A549 (cell line): Measurements from ENCODE around the gene MSH6.

Experiments used
- CEBPB ChIP-seq, 2 experiments: fragments of >200 bp in 1 of 2; sonication (Bioruptor Twin) in 1 of 2; formaldehyde crosslinking in 1 of 2; IDR thresholded peaks; 2 replicates each; pipeline ENCODE4 v1.6.1; 2012 to 2016
- CHD2 ChIP-seq: fragments of 150-350 bp; IDR thresholded peaks from 2 replicates; pipeline ENCODE4 v1.6.1; 2014; ENCODE audit warnings: low read length; ENCODE audit not compliant: partially characterized antibody
- KDM1A ChIP-seq: fragments of 200-600 bp; sonication (generic); IDR thresholded peaks from 2 replicates; pipeline ENCODE4 v1.6.1; 2016; ENCODE audit warnings: low read depth, mild to moderate bottlenecking
- MAFK ChIP-seq: fragments of 450-650 bp; IDR thresholded peaks from 2 replicates; pipeline ENCODE4 v1.6.1; 2014; ENCODE audit not compliant: partially characterized antibody
- MYC ChIP-seq: IDR thresholded peaks from 2 replicates; pipeline ENCODE4 v1.6.1; 2012; ENCODE audit warnings: mild to moderate bottlenecking, inconsistent platforms, low read length, improper control_type of control experiment, borderline replicate concordance
- PBX3 ChIP-seq: IDR thresholded peaks from 2 replicates; pipeline ENCODE4 v1.6.1; 2012
- POLR2A ChIP-seq: IDR thresholded peaks from 2 replicates; pipeline ENCODE4 v1.6.1; 2012; ENCODE audit warnings: mild to moderate bottlenecking, low read length
- RARB ChIP-seq: fragments of 250-450 bp; sonication (Bioruptor Pico); IDR thresholded peaks from 2 replicates; pipeline ENCODE4 v1.8.0; 2021; ENCODE audit warnings: mild to moderate bottlenecking, moderate library complexity
- REST ChIP-seq: fragments of 200-600 bp; sonication (generic); IDR thresholded peaks from 2 replicates; pipeline ENCODE4 v1.6.1; 2016; ENCODE audit warnings: antibody characterized with exemption, mild to moderate bottlenecking, moderate library complexity
- TFCP2L1 ChIP-seq: fragments of 250-450 bp; sonication (Bioruptor Pico); IDR thresholded peaks from 2 replicates; pipeline ENCODE4 v1.5.0; 2021; ENCODE audit warnings: mild to moderate bottlenecking
- ZFP36 ChIP-seq: fragments of 450-650 bp; IDR thresholded peaks from 2 replicates; pipeline ENCODE4 v1.6.1; 2014; ENCODE audit warnings: borderline replicate concordance; ENCODE audit not compliant: partially characterized antibody
- TF ChIP-seq, protein P1 (sequence below): fragments of >200 bp; sonication (Bioruptor Twin); formaldehyde crosslinking; IDR thresholded peaks from 3 replicates; pipeline ENCODE4 v1.5.1; 2016
- TF ChIP-seq, protein P2 (sequence below): fragments of 250-450 bp; sonication (Bioruptor Pico); IDR thresholded peaks from 2 replicates; pipeline ENCODE4 v1.5.0; 2021; ENCODE audit warnings: mild to moderate bottlenecking, moderate library complexity, borderline replicate concordance

- TF ChIP-seq, protein P1, sequence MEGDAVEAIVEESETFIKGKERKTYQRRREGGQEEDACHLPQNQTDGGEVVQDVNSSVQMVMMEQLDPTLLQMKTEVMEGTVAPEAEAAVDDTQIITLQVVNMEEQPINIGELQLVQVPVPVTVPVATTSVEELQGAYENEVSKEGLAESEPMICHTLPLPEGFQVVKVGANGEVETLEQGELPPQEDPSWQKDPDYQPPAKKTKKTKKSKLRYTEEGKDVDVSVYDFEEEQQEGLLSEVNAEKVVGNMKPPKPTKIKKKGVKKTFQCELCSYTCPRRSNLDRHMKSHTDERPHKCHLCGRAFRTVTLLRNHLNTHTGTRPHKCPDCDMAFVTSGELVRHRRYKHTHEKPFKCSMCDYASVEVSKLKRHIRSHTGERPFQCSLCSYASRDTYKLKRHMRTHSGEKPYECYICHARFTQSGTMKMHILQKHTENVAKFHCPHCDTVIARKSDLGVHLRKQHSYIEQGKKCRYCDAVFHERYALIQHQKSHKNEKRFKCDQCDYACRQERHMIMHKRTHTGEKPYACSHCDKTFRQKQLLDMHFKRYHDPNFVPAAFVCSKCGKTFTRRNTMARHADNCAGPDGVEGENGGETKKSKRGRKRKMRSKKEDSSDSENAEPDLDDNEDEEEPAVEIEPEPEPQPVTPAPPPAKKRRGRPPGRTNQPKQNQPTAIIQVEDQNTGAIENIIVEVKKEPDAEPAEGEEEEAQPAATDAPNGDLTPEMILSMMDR, result no peak
- TF ChIP-seq, protein P2, sequence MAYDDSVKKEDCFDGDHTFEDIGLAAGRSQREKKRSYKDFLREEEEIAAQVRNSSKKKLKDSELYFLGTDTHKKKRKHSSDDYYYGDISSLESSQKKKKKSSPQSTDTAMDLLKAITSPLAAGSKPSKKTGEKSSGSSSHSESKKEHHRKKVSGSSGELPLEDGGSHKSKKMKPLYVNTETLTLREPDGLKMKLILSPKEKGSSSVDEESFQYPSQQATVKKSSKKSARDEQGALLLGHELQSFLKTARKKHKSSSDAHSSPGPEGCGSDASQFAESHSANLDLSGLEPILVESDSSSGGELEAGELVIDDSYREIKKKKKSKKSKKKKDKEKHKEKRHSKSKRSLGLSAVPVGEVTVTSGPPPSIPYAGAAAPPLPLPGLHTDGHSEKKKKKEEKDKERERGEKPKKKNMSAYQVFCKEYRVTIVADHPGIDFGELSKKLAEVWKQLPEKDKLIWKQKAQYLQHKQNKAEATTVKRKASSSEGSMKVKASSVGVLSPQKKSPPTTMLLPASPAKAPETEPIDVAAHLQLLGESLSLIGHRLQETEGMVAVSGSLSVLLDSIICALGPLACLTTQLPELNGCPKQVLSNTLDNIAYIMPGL, result no peak
- TF ChIP-seq REST, result no peak
- TF ChIP-seq RARB (CRISPR knock-in tag), result no peak
- no peak for TF ChIP-seq POLR2A
- TF ChIP-seq CEBPB (IDR thresholded peaks at IDR 0.05), result no peak
- no peak for TF ChIP-seq MAFK
- no peak for TF ChIP-seq KDM1A
- TF ChIP-seq CHD2, result no peak
- no peak for TF ChIP-seq MYC
- TF ChIP-seq TFCP2L1 (CRISPR knock-in tag), result no peak
- no peak for TF ChIP-seq ZFP36
- no peak for TF ChIP-seq PBX3
Measured at GRCh38 chr2:47747878-47748277, 35.1 kb upstream of the MSH6 start.
